ENCODE results near the gene SOX5. TPM values are rescaled to one million over a fixed set of nuclear protein-coding genes. Genes with fewer than 3 reads are reported as not detected.
"Not testable (repeated sequence)": the region's sequence is repeated elsewhere in the genome, so short reads cannot be mapped to it uniquely, and the experiment has no call there.

The SOX5 gene
- total and polyA plus RNA-seq, 9 of the 15 experiments (the other 6 are each of a cell fraction or from before 2014, with no cell fraction given), result 8.3 to 16.5 (median 11.9) TPM

- ChIA-PET CTCF (ENCODE audit: low intra/inter-chr PET ratio) (no interaction called here), POLR2A (no interaction called here)
- TF ChIP-seq, protein P1, sequence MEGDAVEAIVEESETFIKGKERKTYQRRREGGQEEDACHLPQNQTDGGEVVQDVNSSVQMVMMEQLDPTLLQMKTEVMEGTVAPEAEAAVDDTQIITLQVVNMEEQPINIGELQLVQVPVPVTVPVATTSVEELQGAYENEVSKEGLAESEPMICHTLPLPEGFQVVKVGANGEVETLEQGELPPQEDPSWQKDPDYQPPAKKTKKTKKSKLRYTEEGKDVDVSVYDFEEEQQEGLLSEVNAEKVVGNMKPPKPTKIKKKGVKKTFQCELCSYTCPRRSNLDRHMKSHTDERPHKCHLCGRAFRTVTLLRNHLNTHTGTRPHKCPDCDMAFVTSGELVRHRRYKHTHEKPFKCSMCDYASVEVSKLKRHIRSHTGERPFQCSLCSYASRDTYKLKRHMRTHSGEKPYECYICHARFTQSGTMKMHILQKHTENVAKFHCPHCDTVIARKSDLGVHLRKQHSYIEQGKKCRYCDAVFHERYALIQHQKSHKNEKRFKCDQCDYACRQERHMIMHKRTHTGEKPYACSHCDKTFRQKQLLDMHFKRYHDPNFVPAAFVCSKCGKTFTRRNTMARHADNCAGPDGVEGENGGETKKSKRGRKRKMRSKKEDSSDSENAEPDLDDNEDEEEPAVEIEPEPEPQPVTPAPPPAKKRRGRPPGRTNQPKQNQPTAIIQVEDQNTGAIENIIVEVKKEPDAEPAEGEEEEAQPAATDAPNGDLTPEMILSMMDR (IDR thresholded peaks at IDR 0.05 in 2 of 3, conservative IDR thresholded peaks at IDR 0.05 in 1 of 3; ENCODE audit: insufficient read depth in 2 of 3, low read depth in 1 of 3, low read length in 3 of 3), result no peak
- no peak for TF ChIP-seq ZNF431 (CRISPR knock-in tag; IDR thresholded peaks at IDR 0.05)
- TF ChIP-seq KDM4B (IDR thresholded peaks at IDR 0.05; ENCODE audit: borderline replicate concordance in 2 of 2, low read depth in 1 of 2), result no peak
- TF ChIP-seq, protein P2, sequence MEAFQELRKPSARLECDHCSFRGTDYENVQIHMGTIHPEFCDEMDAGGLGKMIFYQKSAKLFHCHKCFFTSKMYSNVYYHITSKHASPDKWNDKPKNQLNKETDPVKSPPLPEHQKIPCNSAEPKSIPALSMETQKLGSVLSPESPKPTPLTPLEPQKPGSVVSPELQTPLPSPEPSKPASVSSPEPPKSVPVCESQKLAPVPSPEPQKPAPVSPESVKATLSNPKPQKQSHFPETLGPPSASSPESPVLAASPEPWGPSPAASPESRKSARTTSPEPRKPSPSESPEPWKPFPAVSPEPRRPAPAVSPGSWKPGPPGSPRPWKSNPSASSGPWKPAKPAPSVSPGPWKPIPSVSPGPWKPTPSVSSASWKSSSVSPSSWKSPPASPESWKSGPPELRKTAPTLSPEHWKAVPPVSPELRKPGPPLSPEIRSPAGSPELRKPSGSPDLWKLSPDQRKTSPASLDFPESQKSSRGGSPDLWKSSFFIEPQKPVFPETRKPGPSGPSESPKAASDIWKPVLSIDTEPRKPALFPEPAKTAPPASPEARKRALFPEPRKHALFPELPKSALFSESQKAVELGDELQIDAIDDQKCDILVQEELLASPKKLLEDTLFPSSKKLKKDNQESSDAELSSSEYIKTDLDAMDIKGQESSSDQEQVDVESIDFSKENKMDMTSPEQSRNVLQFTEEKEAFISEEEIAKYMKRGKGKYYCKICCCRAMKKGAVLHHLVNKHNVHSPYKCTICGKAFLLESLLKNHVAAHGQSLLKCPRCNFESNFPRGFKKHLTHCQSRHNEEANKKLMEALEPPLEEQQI (IDR thresholded peaks at IDR 0.05), result no peak
- TF ChIP-seq EZH2 (IDR thresholded peaks at IDR 0.05; ENCODE audit: borderline replicate concordance, low read depth, low read length), result no peak
- TF ChIP-seq DNMT1 (IDR thresholded peaks at IDR 0.05), result no peak
- TF ChIP-seq, protein P3, sequence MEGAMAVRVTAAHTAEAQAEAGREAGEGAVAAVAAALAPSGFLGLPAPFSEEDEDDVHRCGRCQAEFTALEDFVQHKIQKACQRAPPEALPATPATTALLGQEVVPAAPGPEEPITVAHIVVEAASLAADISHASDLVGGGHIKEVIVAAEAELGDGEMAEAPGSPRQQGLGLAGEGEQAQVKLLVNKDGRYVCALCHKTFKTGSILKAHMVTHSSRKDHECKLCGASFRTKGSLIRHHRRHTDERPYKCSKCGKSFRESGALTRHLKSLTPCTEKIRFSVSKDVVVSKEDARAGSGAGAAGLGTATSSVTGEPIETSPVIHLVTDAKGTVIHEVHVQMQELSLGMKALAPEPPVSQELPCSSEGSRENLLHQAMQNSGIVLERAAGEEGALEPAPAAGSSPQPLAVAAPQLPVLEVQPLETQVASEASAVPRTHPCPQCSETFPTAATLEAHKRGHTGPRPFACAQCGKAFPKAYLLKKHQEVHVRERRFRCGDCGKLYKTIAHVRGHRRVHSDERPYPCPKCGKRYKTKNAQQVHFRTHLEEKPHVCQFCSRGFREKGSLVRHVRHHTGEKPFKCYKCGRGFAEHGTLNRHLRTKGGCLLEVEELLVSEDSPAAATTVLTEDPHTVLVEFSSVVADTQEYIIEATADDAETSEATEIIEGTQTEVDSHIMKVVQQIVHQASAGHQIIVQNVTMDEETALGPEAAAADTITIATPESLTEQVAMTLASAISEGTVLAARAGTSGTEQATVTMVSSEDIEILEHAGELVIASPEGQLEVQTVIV (CRISPR knock-in tag; IDR thresholded peaks at IDR 0.05; ENCODE audit: borderline replicate concordance), result no peak
- no peak for TF ChIP-seq ZNF408 (CRISPR knock-in tag; IDR thresholded peaks at IDR 0.05; ENCODE audit: low read depth)
- intact Hi-C loops (cut with micrococcal nuclease) (no loop called here), in situ Hi-C loops (cut with MboI) (no loop called here)
- no peaks in the 10 kb centered on the region for H3K9me3 ChIP-seq (replicated peaks; ENCODE audit: control insufficient read depth, insufficient read depth, low read depth, low read length)
- H3K9me1 ChIP-seq (ENCODE audit: control insufficient read depth, insufficient read depth, low read length), result no peaks in the 10 kb centered on the region
- 81% methylated on average over 2 of the region's 2 CpGs for WGBS (ENCODE audit: insufficient coverage, low coverage, missing lambda C conversion rate)
- no peaks in the 10 kb centered on the region for H3K79me2 ChIP-seq (ENCODE audit: control insufficient read depth, insufficient read depth, low read length)
- no peak overlapping the region for H3K27ac ChIP-seq (ENCODE audit: extremely low read depth, low read depth, low read length)
- no peak overlapping the region for H3K4me3 ChIP-seq
- DNase-seq (ENCODE audit: extremely low read depth in 1 of 4, low spot score in 3 of 4) (no peak), FAIRE-seq (peak; percentile 37), ATAC-seq (no peak)
- H3K27me3 ChIP-seq (ENCODE audit: control insufficient read depth in 2 of 2, insufficient read depth in 2 of 2, low read length in 2 of 2), result no peaks in the 10 kb centered on the region
- no peak overlapping the region for H3K9ac ChIP-seq (ENCODE audit: insufficient read depth in 1 of 2, low read depth in 2 of 2, low read length in 2 of 2)
- H4K20me1 ChIP-seq (replicated peaks; ENCODE audit: control insufficient read depth, insufficient read depth, low read length), result no peaks in the 10 kb centered on the region
- 0 out of 2 replicates have a peak overlapping the region, but pooled peaks have one; percentile 12 for H2AFZ ChIP-seq (ENCODE audit: low read depth, low read length)
- H3K4me2 ChIP-seq (ENCODE audit: insufficient read depth, low read length), result no peak overlapping the region
- BruUV-seq (replicated peaks), result no TSS peak
- H3K4me1 ChIP-seq (replicated peaks in 1 of 2; ENCODE audit: control insufficient read depth in 2 of 2, insufficient read depth in 2 of 2, low read length in 2 of 2), result no peaks in the 10 kb centered on the region
- no peaks in the 10 kb centered on the region for H3K36me3 ChIP-seq (ENCODE audit: control insufficient read depth, insufficient read depth, low read length)
Observed at GRCh38 chr12:23827353-23827752, 122.1 kb downstream of the SOX5 start.

- DNase-seq (ENCODE audit: extremely low read depth in 1 of 4, low spot score in 3 of 4); H2AFZ ChIP-seq (ENCODE audit: low read depth, low read length); H3K36me3 ChIP-seq (ENCODE audit: control insufficient read depth, insufficient read depth, low read length); H3K27me3 ChIP-seq (ENCODE audit: control insufficient read depth in 2 of 2, insufficient read depth in 2 of 2, low read length in 2 of 2); ATAC-seq; H3K27ac ChIP-seq (ENCODE audit: extremely low read depth, low read depth, low read length); H3K9me1 ChIP-seq (ENCODE audit: control insufficient read depth, insufficient read depth, low read length); H4K20me1 ChIP-seq (replicated peaks; ENCODE audit: control insufficient read depth, insufficient read depth, low read length); H3K79me2 ChIP-seq (ENCODE audit: control insufficient read depth, insufficient read depth, low read length); in situ Hi-C loops (cut with MboI); CTCF ChIA-PET (ENCODE audit: low intra/inter-chr PET ratio); H3K9me3 ChIP-seq (replicated peaks; ENCODE audit: control insufficient read depth, insufficient read depth, low read depth, low read length); H3K4me1 ChIP-seq (replicated peaks in 1 of 2; ENCODE audit: control insufficient read depth in 2 of 2, insufficient read depth in 2 of 2, low read length in 2 of 2); H3K4me3 ChIP-seq; H3K4me2 ChIP-seq (ENCODE audit: insufficient read depth, low read length); H3K9ac ChIP-seq (ENCODE audit: insufficient read depth in 1 of 2, low read depth in 2 of 2, low read length in 2 of 2); BruUV-seq (replicated peaks); FAIRE-seq; intact Hi-C loops (cut with micrococcal nuclease): not testable (repeated sequence)
- POLR2A ChIA-PET, result interaction anchor here (1.0 kb wide), 1 partner anchor 19 kb away, joined by 4 read pairs; no protein-coding TSS in a partner anchor
- WGBS (ENCODE audit: insufficient coverage, low coverage, missing lambda C conversion rate), result 79% methylated on average over 10 of the region's 11 CpGs
Observed at GRCh38 chr12:23825124-23825523, 124.3 kb downstream of the SOX5 start.
